ENCODE data around the gene DYNC2I2. TPM values are rescaled to one million over a fixed set of nuclear protein-coding genes. Genes with fewer than 3 reads are reported as not detected.

The DYNC2I2 gene
- total and polyA plus RNA-seq, 11 donors, result 20.5 to 65.7 (median 35.1) TPM

DNA sequence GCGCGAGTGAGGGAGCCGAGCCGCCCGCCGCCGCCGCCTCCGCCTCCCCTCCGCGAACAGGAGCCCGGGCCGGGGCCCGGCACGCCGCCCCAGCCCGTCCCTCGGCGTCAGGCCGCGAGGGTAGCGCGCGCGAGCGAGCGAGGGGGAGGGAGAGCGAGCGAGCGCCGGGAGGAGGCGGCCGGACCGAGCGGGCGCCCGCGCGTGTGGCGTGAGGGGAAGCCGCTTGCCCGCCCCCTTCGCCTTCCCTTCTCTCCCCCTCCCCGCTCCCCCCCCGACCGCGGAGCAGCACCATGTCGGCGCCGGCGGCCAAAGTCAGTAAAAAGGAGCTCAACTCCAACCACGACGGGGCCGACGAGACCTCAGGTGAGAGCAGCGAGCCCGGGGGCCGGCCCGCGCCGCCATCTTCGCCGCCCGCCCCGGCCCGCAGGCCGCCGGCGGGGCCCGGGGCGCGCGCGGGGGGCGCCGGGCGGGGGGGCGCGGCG is 32.7 kb upstream of the DYNC2I2 start:
- 0 to 1% (median 0%) methylated on average over 30 to 78 of the region's 80 CpGs; no CpG with 5 or more reads in 1 of the 4 donors for WGBS, 4 donors

DNA sequence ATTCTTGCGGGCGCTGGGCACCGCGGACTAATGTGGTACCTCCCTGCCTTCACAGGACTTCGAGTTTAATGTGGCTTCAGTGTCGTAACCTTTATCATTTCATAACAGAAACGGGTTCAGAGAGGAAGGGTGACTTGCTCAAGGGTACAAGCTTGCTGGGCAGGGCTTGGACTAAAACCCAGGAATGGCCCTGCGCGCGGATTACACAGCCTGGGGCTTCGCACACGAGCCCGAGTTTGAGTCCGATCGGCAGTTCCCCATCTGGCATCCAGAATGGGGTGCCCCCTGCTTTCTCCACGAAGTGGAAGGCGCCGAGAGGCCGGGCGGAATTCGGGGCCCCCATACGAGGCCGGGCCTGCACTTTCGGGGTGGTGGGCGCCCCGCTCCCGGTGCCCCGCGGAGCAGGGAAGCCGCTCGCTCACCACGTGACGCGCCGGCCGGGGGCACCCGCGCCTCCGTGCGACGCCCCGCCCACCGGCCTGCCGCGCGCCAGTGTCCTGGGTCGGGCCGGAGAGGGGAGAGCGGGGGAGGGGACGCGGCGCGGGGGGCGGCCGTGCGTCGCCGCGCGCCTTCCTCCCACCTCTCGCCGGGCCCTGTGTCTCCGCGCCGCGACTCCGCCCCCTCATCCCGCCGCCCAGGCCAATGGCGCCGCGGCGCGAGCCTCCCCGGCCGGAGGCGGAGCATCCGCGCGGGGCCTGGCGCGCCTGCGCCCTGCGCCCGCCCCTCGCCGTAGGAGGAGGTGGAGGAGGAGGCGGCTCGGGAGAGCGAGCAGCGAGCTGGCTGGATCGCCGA is 32.0 kb upstream of the DYNC2I2 start, which contains the start of gene SET:
TSS of gene SET (plus strand) at position 722 of the 792 bp plus-strand sequence. CDS start 361 bp downstream, outside the sequence.
- intact Hi-C loops (cut with DNase I), result loop anchor here in 5 of 10 donors (2.0 to 10.0 kb wide), 3 partner anchors 32 to 54 kb away; partner anchors contain the start of gene DYNC2I2 (in 2 of the 5)
- 1 to 11% (median 4%) methylated on average over 4 to 92 of the region's 93 CpGs for WGBS, 4 donors

More for the DNA sequence above, 32.7 kb upstream of the DYNC2I2 start:
- Histone ChIP-seq H3K27ac (peak overlapping the region; percentile 89 to 99 (median 96)), H3K27me3 (no peaks in the 10 kb centered on the region), H3K36me3 (peaks cover 2 to 39% (median 33%) of the 10 kb centered on the region in 9 donors), H3K4me3 (peak overlapping the region; percentile 68 to 96 (median 76)), H3K9me3 (no peaks in the 10 kb centered on the region), H3K4me1 (peaks cover 5 to 51% (median 27%) of the 10 kb centered on the region in 12 donors)
- intact Hi-C loops (cut with DNase I), result loop anchor here in 5 of 10 donors (2.0 to 10.0 kb wide), 3 partner anchors 33 to 55 kb away; partner anchors contain the start of gene DYNC2I2 (in 2 of the 5)
- no peak for TF ChIP-seq POLR2A (IDR thresholded peaks at IDR 0.05)
- TF ChIP-seq, protein P1, sequence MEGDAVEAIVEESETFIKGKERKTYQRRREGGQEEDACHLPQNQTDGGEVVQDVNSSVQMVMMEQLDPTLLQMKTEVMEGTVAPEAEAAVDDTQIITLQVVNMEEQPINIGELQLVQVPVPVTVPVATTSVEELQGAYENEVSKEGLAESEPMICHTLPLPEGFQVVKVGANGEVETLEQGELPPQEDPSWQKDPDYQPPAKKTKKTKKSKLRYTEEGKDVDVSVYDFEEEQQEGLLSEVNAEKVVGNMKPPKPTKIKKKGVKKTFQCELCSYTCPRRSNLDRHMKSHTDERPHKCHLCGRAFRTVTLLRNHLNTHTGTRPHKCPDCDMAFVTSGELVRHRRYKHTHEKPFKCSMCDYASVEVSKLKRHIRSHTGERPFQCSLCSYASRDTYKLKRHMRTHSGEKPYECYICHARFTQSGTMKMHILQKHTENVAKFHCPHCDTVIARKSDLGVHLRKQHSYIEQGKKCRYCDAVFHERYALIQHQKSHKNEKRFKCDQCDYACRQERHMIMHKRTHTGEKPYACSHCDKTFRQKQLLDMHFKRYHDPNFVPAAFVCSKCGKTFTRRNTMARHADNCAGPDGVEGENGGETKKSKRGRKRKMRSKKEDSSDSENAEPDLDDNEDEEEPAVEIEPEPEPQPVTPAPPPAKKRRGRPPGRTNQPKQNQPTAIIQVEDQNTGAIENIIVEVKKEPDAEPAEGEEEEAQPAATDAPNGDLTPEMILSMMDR (IDR thresholded peaks at IDR 0.05), result no peak
- DNase-seq, result peak; percentile 66 to 83 (median 70)
- ATAC-seq, result peak in 3 of 4 donors; percentile 2 to 47 (median 32)

DNA sequence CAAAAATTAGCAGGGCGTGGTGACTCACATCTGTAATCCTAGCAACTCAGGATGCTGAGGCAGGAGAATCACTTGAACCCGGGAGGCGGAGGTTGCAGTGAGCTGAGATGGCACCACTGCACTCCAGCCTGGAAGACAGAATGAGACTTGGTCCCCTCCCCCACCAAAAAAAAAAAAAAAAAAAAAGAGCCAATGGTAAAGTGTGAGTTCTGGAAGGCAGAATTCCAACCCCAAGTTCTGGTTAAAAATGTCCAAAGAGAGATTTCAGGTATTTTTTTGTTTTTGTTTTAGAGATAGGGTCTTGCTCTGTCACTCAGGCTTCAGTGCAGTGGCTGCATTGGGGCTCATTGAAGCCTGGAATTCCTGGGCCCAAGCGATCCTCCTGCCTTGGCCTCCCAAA is 30.8 kb upstream of the DYNC2I2 start:
- H3K27ac ChIP-seq, result peak overlapping the region in 1 of 12 donors; percentile 98
- DNase-seq (no peak), ATAC-seq (no peak)
- H3K27me3 ChIP-seq, result no peaks in the 10 kb centered on the region
- peaks cover 0 to 20% (median 14%) of the 10 kb centered on the region in 9 donors for H3K36me3 ChIP-seq
- 95 to 97% (median 96%) methylated on average over 4 of the region's 4 CpGs for WGBS, 4 donors
- TF ChIP-seq, protein P1 (IDR thresholded peaks at IDR 0.05), result no peak
- no peak for TF ChIP-seq POLR2A (IDR thresholded peaks at IDR 0.05)
- H3K4me1 ChIP-seq, result peaks cover 5 to 59% (median 31%) of the 10 kb centered on the region in 12 donors
- no peaks in the 10 kb centered on the region for H3K9me3 ChIP-seq
- intact Hi-C loops (cut with DNase I), result loop anchor here in 4 of 10 donors (5.0 to 10.0 kb wide), 2 partner anchors 50 to 53 kb away; no protein-coding TSS in a partner anchor
- H3K4me3 ChIP-seq, result no peak overlapping the region

More for the DNA sequence above, 32.0 kb upstream of the DYNC2I2 start, which contains the start of gene SET:
- TF ChIP-seq POLR2A (IDR thresholded peaks at IDR 0.05), result peak; percentile 59 to 97
- TF ChIP-seq, protein P1 (IDR thresholded peaks at IDR 0.05), result no peak
- DNase-seq (peak; percentile 96 to 98 (median 97)), ATAC-seq (peak; percentile 80 to 96 (median 92))
- peak within 1 kb of the TSS; percentile 91 to 99 (median 96) for H3K27ac ChIP-seq
- no peaks in the 10 kb centered on the region for H3K9me3 ChIP-seq
- H3K4me3 ChIP-seq, result peak within 1 kb of the TSS; percentile 68 to 96 (median 78)
- no peaks in the 10 kb centered on the region for H3K27me3 ChIP-seq
- peaks cover 2 to 32% (median 27%) of the 10 kb centered on the region in 9 donors for H3K36me3 ChIP-seq
- H3K4me1 ChIP-seq, result peaks cover 5 to 51% (median 27%) of the 10 kb centered on the region in 12 donors
